Activated naive CD4-positive, alpha-beta T cell treated with anti-CD3 and anti-CD28 coated beads, Interleukin-2, amount 50 U/mL, for 72 hours (primary cell): ENCODE data around the gene ASNS. TPM values are rescaled to one million over a fixed set of nuclear protein-coding genes. Genes with fewer than 3 reads are reported as not detected.
"Not testable (repeated sequence)": the region's sequence is repeated elsewhere in the genome, so short reads cannot be mapped to it uniquely, and the experiment has no call there.

Source experiments
- ATAC-seq, 2 donors: fragments of 150-1000 bp; cut with Tn5 transposase; 2 replicates each; pipeline ENCODE4 v1.10.0; 2021; ENCODE audit warnings: mild to moderate bottlenecking in 2 of 2, moderate library complexity in 2 of 2
- DNase-seq, 2 donors: peaks; one replicate each; pipeline ENCODE4 v3.0.0; 2021 to 2022; ENCODE audit warnings: low spot score in 2 of 2
- H3K27ac Mint-ChIP-seq, 2 donors: one replicate each; pipeline ENCODE4 v1.8.0; 2022; ENCODE audit warnings: mild to moderate bottlenecking in 2 of 2, mixed read lengths in 2 of 2
- H3K36me3 Mint-ChIP-seq, 2 donors: one replicate each; pipeline ENCODE4 v1.8.0; 2022; ENCODE audit warnings: mixed read lengths in 2 of 2
- H3K9me3 Mint-ChIP-seq, 2 donors: one replicate each; pipeline ENCODE4 v1.8.0; 2022; ENCODE audit warnings: mixed read lengths in 2 of 2
- total RNA-seq, 2 donors: library from RNA; stranded (reverse); gene quantifications; one replicate each; pipeline ENCODE4 v1.2.3, GENCODE V29; 2022

ASNS gene
- total RNA-seq: 100 to 1,000 TPM; 112 to 156 TPM

- Mint-ChIP-seq H3K9me3 (no peaks in the 10 kb centered on the region), H3K27ac (peak within 1 kb of the TSS; percentile 86 to 96), H3K36me3 (peaks cover 9 to 14% of the 10 kb centered on the region in 2 donors)
- DNase-seq: peak; percentile 91 to 96
- ATAC-seq: peak; percentile 92 to 98
These were observed at the start of gene ASNS for GRCh38 chr7:97872025-97872669. Gene ASNS, minus strand, starts transcription at chr7:97872408. Its CDS starts 3,252 bp downstream, at chr7:97869156.

DNA sequence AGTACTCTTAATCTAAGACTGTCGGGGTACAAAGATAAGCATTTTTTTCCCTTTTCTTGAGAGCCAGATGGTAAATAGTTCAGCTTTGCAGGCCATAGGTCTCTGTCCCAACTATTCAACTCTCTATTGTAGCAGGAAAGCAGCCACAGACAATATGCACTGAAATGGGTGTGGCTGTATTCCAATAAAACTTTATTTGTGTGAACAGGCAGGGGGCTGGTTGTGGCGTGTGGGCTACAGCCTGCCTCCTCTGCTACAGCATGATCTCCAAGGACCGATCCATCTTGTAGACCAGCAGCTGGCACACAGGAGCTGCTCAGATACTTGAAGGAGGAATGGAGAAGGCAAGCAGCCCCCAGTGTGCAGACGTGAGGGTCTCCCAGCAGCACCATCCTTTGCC, 49.0 kb upstream of the ASNS start:
- H3K9me3 Mint-ChIP-seq, H3K27ac Mint-ChIP-seq, H3K36me3 Mint-ChIP-seq, ATAC-seq, DNase-seq: not testable (repeated sequence)

DNA sequence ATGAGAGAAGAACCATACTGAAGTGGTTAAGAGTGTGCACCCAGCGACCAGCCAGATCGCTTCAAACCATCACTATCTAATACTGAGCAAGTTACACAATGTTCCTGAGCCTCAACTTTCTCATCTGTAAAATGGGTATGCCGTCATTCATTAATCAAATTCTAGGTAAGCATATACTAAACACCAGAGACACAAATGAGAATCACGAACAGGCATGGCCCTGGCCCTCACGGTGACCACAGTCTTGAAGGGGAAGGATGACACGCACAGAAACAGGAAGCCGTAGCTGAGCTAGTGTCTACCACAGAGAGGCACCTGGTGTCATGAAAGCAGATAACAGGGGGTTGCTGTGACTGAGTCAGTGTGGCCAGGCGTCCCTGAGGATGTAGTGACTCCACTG, 43.1 kb upstream of the ASNS start:
- H3K27ac Mint-ChIP-seq, ATAC-seq, DNase-seq, H3K9me3 Mint-ChIP-seq, H3K36me3 Mint-ChIP-seq: not testable (repeated sequence)

GRCh38 chr7:97912294-97912693, 40.1 kb upstream of the ASNS start:
- ATAC-seq, H3K9me3 Mint-ChIP-seq, H3K27ac Mint-ChIP-seq, H3K36me3 Mint-ChIP-seq, DNase-seq: not testable (repeated sequence)

GRCh38 chr7:97896893-97897292, 24.7 kb upstream of the ASNS start:
- DNase-seq, H3K27ac Mint-ChIP-seq, ATAC-seq, H3K9me3 Mint-ChIP-seq: not testable (repeated sequence)
- H3K36me3 Mint-ChIP-seq: peaks cover 15 to 28% of the 10 kb centered on the region in 2 donors

- DNase-seq, H3K27ac Mint-ChIP-seq, ATAC-seq: not testable (repeated sequence)
- Mint-ChIP-seq H3K9me3 (peaks cover 9 to 12% of the 10 kb centered on the region in 2 donors), H3K36me3 (peaks cover 23 to 38% of the 10 kb centered on the region in 2 donors)
These were observed 19.5 kb upstream of the ASNS start for GRCh38 chr7:97891721-97892120.

- not testable (repeated sequence) for H3K9me3 Mint-ChIP-seq, H3K36me3 Mint-ChIP-seq, ATAC-seq, H3K27ac Mint-ChIP-seq
- DNase-seq: peak in 1 of 2 donors; percentile 55
These were observed 7.3 kb upstream of the ASNS start for GRCh38 chr7:97879527-97879926.

DNA sequence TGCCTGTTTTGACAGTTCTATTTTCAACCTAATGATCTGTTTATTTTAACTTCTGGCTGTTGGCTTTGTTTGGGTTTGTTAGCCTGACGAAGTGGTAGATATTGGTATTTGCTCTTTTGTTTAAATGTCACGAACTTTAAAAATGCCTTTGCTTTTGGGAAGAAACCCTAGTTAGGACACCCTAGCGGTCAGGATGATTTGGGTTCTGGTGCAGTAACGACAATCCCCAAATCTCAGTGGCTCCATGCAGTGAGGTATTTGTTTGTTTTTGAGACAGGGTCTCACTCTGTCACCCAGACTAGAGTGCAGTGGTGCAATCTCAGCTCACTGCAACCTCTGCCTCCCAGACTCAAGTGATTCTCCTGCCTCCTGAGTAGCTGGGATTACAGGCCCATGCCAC, 2.7 kb upstream of the ASNS start:
- not testable (repeated sequence) for H3K9me3 Mint-ChIP-seq, H3K36me3 Mint-ChIP-seq, H3K27ac Mint-ChIP-seq, DNase-seq, ATAC-seq

DNA sequence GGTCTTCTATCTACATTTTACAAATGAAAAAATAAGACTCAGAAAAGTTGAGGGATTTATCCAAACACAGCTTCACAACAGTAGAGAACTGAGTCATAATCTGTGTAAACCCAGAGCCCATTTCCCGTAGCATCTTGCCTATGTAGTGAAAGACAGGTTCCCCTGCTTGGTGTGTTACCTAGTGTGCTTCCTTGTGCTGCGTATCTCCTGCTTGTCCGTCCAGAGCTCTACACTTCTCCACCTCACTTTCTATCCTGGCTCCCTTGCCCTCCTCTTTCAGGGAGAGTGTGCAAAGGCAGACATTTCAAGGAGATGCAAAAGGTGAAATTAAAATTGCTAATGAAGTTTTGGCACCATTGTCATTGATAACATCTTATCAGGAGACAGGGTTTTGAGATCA, 1.4 kb upstream of the ASNS start:
- ATAC-seq (no peak), DNase-seq (no peak)
- Mint-ChIP-seq H3K36me3 (peaks cover 9 to 14% of the 10 kb centered on the region in 2 donors), H3K9me3 (no peaks in the 10 kb centered on the region), H3K27ac (no peak overlapping the region)

GRCh38 chr7:97871659-97872024, 566 bp downstream of the ASNS start:
- peak overlapping the region; percentile 86 to 96 for H3K27ac Mint-ChIP-seq
- DNase-seq: peak in 1 of 2 donors; percentile 38
- H3K9me3 Mint-ChIP-seq: no peaks in the 10 kb centered on the region
- H3K36me3 Mint-ChIP-seq: peaks cover 9 to 14% of the 10 kb centered on the region in 2 donors
- ATAC-seq: peak; percentile 27 to 35

DNA sequence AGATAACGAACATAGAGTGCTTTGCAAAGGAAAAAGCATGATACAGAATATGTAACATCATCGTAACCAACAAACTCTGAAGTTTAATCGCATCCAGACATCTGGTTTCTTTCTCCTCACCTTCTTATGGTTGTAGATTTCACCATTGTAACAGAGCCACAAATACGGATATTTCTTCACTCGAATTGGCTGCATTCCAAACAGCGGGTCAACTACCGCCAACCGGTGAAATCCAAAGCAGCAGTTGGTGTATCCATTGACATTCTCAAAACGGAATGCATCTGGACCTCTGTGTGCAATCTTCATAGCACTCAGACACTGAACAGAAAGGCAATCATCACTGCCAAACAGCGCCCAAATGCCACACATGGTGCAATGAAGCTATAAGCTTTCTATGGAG, 3.4 kb downstream of the ASNS start:
- Mint-ChIP-seq H3K27ac (no peak overlapping the region), H3K9me3 (no peaks in the 10 kb centered on the region), H3K36me3 (peaks cover 9 to 14% of the 10 kb centered on the region in 2 donors)
- no peak for ATAC-seq
- no peak for DNase-seq

DNA sequence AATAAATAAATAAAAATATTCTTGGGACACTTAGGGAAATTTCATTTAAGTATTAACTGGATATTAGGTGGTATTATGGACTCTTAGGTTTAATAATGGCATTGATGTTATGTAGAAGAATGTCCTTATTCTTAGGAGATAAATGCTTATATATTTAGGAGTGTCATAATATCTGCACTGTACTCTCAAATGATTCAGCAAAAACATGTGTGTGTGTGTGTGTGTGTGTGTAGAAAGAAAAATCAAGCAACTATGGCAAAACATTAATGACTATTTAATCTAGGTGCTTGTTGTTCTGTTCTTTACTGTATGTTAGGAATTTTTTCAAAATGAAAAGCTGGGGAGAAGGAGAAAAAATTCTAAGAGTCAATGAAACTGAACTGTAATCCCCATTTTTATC, 3.9 kb downstream of the ASNS start:
- Mint-ChIP-seq H3K27ac (no peak overlapping the region), H3K9me3 (no peaks in the 10 kb centered on the region), H3K36me3 (peaks cover 9 to 14% of the 10 kb centered on the region in 2 donors)
- ATAC-seq (no peak), DNase-seq (no peak)

DNA sequence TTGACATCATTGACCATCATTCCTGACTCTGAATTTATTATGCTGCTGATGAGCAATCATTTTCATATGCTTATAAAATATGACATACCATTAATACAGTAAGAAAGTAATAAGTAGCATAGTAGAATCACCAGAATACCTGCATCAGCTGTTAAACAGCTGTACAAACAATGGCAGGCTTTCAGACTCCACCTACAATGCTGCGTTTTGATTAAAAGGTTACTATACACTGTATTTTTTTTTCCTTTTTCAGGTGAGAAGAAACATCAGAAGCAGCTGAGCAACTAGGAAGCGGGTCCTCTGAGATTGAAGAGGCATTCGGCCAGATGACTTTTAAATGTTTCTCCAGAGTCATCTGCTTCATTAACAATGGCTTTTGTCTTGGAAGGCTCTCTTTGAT, 7.1 kb downstream of the ASNS start:
- no peak for ATAC-seq
- Mint-ChIP-seq H3K27ac (no peak overlapping the region), H3K36me3 (peaks cover 9 to 15% of the 10 kb centered on the region in 2 donors), H3K9me3 (no peaks in the 10 kb centered on the region)
- DNase-seq: no peak

- Mint-ChIP-seq H3K36me3 (peaks cover 14 to 24% of the 10 kb centered on the region in 2 donors), H3K9me3 (no peaks in the 10 kb centered on the region), H3K27ac (peak overlapping the region in 1 of 2 donors; percentile 29)
- DNase-seq: no peak
- no peak for ATAC-seq
These were observed 12.5 kb downstream of the ASNS start for GRCh38 chr7:97859606-97860204.

DNA sequence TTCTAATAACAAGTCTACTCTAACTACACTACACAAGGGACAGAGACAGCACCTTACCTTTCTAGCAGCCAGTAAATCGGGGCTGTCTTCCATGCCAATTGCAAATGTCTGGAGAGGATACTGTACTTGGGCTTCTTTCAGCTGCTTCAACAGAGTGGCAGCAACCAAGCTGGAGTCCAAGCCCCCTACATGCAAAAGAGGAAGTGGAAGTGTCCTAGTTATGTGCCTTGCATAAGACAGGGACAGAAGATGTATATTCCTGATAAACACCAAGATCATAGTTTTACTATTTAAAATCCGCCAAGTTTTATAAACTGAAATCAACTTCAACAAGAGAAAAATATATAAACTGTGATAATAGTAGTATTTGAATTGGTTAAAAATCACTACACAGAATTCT, 14.0 kb downstream of the ASNS start:
- Mint-ChIP-seq H3K27ac (peak overlapping the region in 1 of 2 donors; percentile 52), H3K9me3 (no peaks in the 10 kb centered on the region), H3K36me3 (peaks cover 19 to 32% of the 10 kb centered on the region in 2 donors)
- ATAC-seq (no peak), DNase-seq (no peak)

DNA sequence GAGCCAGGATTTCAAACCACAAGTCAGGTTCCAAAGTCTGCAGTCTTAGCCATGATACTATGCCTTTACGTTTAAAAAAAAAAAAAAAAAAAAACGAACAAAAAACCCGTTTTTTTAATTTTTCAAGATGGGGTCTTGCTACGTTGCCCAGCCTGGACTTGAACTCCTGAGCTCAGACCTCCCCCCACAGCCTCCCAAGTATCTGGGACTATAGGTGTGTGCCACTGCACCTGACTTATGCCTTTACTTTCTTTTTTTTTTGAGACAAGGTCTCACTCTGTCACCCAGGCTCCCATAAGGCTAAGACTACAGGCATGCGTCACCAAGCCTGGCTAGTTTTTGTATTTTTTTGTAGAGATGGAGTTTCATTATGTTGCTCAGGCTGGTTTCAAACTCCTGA, 14.7 kb downstream of the ASNS start:
- no peak for DNase-seq
- ATAC-seq: no peak
- peaks cover 25 to 39% of the 10 kb centered on the region in 2 donors for H3K36me3 Mint-ChIP-seq
- H3K27ac Mint-ChIP-seq: no peak overlapping the region
- H3K9me3 Mint-ChIP-seq: peaks cover 0 to 3% of the 10 kb centered on the region in 2 donors

- peaks cover 24% of the 10 kb centered on the region in 2 donors for H3K36me3 Mint-ChIP-seq
- no peak overlapping the region for H3K27ac Mint-ChIP-seq
- ATAC-seq: no peak
These were observed 20.5 kb downstream of the ASNS start for GRCh38 chr7:97851683-97852082.

More at GRCh38 chr7:97851683-97852082, 20.5 kb downstream of the ASNS start:
- no peak for DNase-seq
- H3K9me3 Mint-ChIP-seq: peaks cover 0 to 3% of the 10 kb centered on the region in 2 donors
